Natural killer cell (primary cell): ENCODE data around the gene RANBP1. TPM values are rescaled to one million over a fixed set of nuclear protein-coding genes. Genes with fewer than 3 reads are reported as not detected.

Source experiments
- ATAC-seq, 3 donors: fragments of 150-1000 bp in 2 of 3; fragments of 200-7000 bp in 1 of 3; cut with Tn5 transposase; 1 replicate in 1 of 3; 2 replicates in 2 of 3; pipeline ENCODE4 v1.10.0; 2021; ENCODE audit warnings: mild to moderate bottlenecking in 2 of 3, moderate library complexity in 2 of 3
- DNase-seq, 2 donors: peaks; one replicate each; pipeline versions ENCODE4 v3.0.0 to v3.0.0-alpha.2; 2013 to 2021; ENCODE audit warnings: mixed read lengths in 1 of 2
- H3K27ac ChIP-seq: one replicate; pipeline ENCODE4 v1.5.1; 2013; ENCODE audit warnings: mild to moderate bottlenecking, low read length
- H3K27me3 ChIP-seq: one replicate; pipeline ENCODE4 v1.6.1; 2013; ENCODE audit warnings: low read length; ENCODE audit not compliant: control insufficient read depth, insufficient read depth
- H3K36me3 ChIP-seq: one replicate; pipeline ENCODE4 v1.6.1; 2013; ENCODE audit warnings: low read length; ENCODE audit not compliant: control insufficient read depth, insufficient read depth
- H3K4me1 ChIP-seq: one replicate; pipeline ENCODE4 v1.6.1; 2013; ENCODE audit warnings: low read length; ENCODE audit not compliant: control insufficient read depth, insufficient read depth
- H3K4me3 ChIP-seq: one replicate; pipeline ENCODE4 v1.5.1; 2013; ENCODE audit warnings: low read length
- H3K9me3 ChIP-seq: one replicate; pipeline ENCODE4 v1.6.1; 2013; ENCODE audit warnings: low read length; ENCODE audit not compliant: control insufficient read depth, insufficient read depth
- H3K27ac Mint-ChIP-seq, 2 donors: one replicate each; pipeline ENCODE4 v1.8.0; 2022; ENCODE audit warnings: mild to moderate bottlenecking in 2 of 2, mixed read lengths in 2 of 2, moderate library complexity in 1 of 2
- H3K27me3 Mint-ChIP-seq, 2 donors: one replicate each; pipeline ENCODE4 v1.8.0; 2022; ENCODE audit warnings: low read depth in 2 of 2, mixed read lengths in 2 of 2
- H3K36me3 Mint-ChIP-seq: one replicate; pipeline ENCODE4 v1.8.0; 2022; ENCODE audit warnings: mixed read lengths
- H3K4me1 Mint-ChIP-seq, 2 donors: one replicate each; pipeline ENCODE4 v1.8.0; 2022; ENCODE audit warnings: mixed read lengths in 2 of 2
- H3K4me3 Mint-ChIP-seq: one replicate; pipeline ENCODE4 v1.8.0; 2022; ENCODE audit warnings: mild to moderate bottlenecking, moderate library complexity, mixed read lengths
- H3K9me3 Mint-ChIP-seq, 2 donors: one replicate each; pipeline ENCODE4 v1.8.0; 2022; ENCODE audit warnings: mixed read lengths in 2 of 2
- CTCF ChIP-seq: fragments of 200-600 bp; IDR thresholded peaks from one replicate; pipeline ENCODE4 v1.8.0; 2022; ENCODE audit warnings: antibody characterized with exemption
- WGBS: methylation state at CpG from one replicate; pipeline ENCODE4 v1.1.7; 2013; ENCODE audit warnings: missing lambda C conversion rate; ENCODE audit not compliant: insufficient coverage; 5-methylcytosine and 5-hydroxymethylcytosine counted together
- intact Hi-C: fragments of 100-400 bp; cut with micrococcal nuclease; formaldehyde crosslinking; loops from one replicate; pipeline ENCODE4 v1.14.2; 2022
- total RNA-seq, 4 donors: library from RNA; stranded (reverse); fragments of 120-200 nt in 1 of 4; gene quantifications; one replicate each; pipeline versions ENCODE4 v1.2.3 to v1.2.4, GENCODE V29; 2013 to 2022

RANBP1 gene
- total RNA-seq, 3 donors from 2014 or later (not counting 1 experiment from before 2014, with no cell fraction given): 54.0 to 61.0 (median 56.3) TPM

- intact Hi-C loops: no loop called here
- H3K27ac ChIP-seq: no peak overlapping the region
- H3K27ac Mint-ChIP-seq: no peak overlapping the region
- H3K27me3 ChIP-seq: no peaks in the 10 kb centered on the region
- 84% methylated on average over 25 of the region's 25 CpGs for WGBS
- no peaks in the 10 kb centered on the region for H3K9me3 Mint-ChIP-seq
- H3K4me3 ChIP-seq: no peak overlapping the region
- no peaks in the 10 kb centered on the region for H3K36me3 Mint-ChIP-seq
- H3K4me1 ChIP-seq: peaks cover 49% of the 10 kb centered on the region
- TF ChIP-seq CTCF: no peak
- no peak overlapping the region for H3K4me3 Mint-ChIP-seq
- ATAC-seq: no peak
- DNase-seq: no peak
- peaks cover 6 to 49% of the 10 kb centered on the region in 2 donors for H3K4me1 Mint-ChIP-seq
- H3K9me3 ChIP-seq: no peaks in the 10 kb centered on the region
- no peaks in the 10 kb centered on the region for H3K27me3 Mint-ChIP-seq
- peaks cover 6% of the 10 kb centered on the region for H3K36me3 ChIP-seq
Measured at GRCh38 chr22:20135806-20136602, 20.1 kb downstream of the RANBP1 start.

GRCh38 chr22:20136603-20136873 lies 20.6 kb downstream of the RANBP1 start:
- no peak overlapping the region for H3K27ac Mint-ChIP-seq
- H3K27me3 Mint-ChIP-seq: no peaks in the 10 kb centered on the region
- Histone ChIP-seq H3K27me3 (no peaks in the 10 kb centered on the region), H3K4me3 (no peak overlapping the region), H3K36me3 (peaks cover 6% of the 10 kb centered on the region), H3K9me3 (no peaks in the 10 kb centered on the region), H3K4me1 (peaks cover 49% of the 10 kb centered on the region), H3K27ac (no peak overlapping the region)
- no peak overlapping the region for H3K4me3 Mint-ChIP-seq
- H3K4me1 Mint-ChIP-seq: peaks cover 6 to 49% of the 10 kb centered on the region in 2 donors
- TF ChIP-seq CTCF: no peak
- DNase-seq (no peak), ATAC-seq (no peak)
- H3K9me3 Mint-ChIP-seq: no peaks in the 10 kb centered on the region
- WGBS: 97% methylated on average over 5 of the region's 5 CpGs
- H3K36me3 Mint-ChIP-seq: no peaks in the 10 kb centered on the region
- intact Hi-C loops: no loop called here

GRCh38 chr22:20137113-20137512 lies 21.2 kb downstream of the RANBP1 start:
- H3K4me3 ChIP-seq: no peak overlapping the region
- DNase-seq (no peak), ATAC-seq (no peak)
- H3K9me3 Mint-ChIP-seq: no peaks in the 10 kb centered on the region
- H3K4me3 Mint-ChIP-seq: no peak overlapping the region
- H3K27ac Mint-ChIP-seq: no peak overlapping the region
- H3K36me3 ChIP-seq: peaks cover 6% of the 10 kb centered on the region
- H3K27me3 ChIP-seq: no peaks in the 10 kb centered on the region
- peaks cover 49% of the 10 kb centered on the region for H3K4me1 ChIP-seq
- WGBS: 88% methylated on average over 13 of the region's 13 CpGs
- H3K9me3 ChIP-seq: no peaks in the 10 kb centered on the region
- H3K36me3 Mint-ChIP-seq: no peaks in the 10 kb centered on the region
- no peak for TF ChIP-seq CTCF
- H3K27ac ChIP-seq: no peak overlapping the region
- H3K27me3 Mint-ChIP-seq: no peaks in the 10 kb centered on the region
- peaks cover 6 to 49% of the 10 kb centered on the region in 2 donors for H3K4me1 Mint-ChIP-seq
- intact Hi-C loops: no loop called here
